ENCODE measurements around the gene APOD.
"Not testable (repeated sequence)": the region's sequence is repeated elsewhere in the genome, so short reads cannot be mapped to it uniquely, and the experiment has no call there.

APOD gene

DNA sequence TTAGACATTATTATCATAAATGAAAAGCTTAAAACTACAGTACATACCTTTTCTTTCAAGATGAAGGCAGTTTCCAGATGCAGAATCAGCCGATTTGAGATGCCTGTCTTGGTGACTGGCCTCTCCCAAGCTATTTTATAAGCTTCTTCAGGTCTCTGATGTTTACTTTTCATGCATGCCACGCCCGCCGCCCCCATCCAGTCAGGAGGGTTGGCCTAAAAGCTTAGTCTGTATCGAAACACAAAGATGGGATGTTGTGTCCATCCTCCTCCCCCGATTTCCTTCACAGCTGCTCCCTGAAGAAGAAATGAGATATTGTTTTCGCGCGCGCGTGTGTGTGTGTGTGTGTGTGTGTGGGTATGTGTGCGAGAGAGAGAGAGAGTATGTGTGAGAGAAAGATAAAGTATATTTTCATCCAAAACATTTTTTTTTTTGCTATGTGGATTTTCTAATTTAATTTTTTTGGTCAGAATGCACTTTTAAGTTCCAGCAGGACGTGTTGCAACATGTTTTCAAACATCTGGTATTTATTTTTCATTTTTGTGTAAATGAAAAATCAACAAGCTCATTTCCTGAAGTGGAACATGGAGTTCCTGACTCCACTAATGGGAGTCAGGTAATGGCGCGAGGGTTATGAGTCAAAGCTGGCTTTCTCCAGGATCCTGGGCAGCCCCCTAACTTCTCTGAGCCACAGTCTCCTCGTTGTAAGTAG, at the start of gene APOD:
TSS of gene APOD (minus strand) at position 110 of the 712 bp plus-strand sequence. CDS start 4,479 bp downstream, outside the sequence.
- CTCF ChIA-PET: interaction anchor here (0.6 to 0.9 kb wide), 2 partner anchors 24 to 67 kb away, joined by 3 read pairs; no protein-coding TSS in a partner anchor
- POLR2A ChIA-PET: interaction anchor here (0.7 to 1.4 kb wide), 4 partner anchors 10 to 135 kb away, joined by 3 to 5 read pairs (median 4); partner anchors contain the start of gene PPP1R2

DNA sequence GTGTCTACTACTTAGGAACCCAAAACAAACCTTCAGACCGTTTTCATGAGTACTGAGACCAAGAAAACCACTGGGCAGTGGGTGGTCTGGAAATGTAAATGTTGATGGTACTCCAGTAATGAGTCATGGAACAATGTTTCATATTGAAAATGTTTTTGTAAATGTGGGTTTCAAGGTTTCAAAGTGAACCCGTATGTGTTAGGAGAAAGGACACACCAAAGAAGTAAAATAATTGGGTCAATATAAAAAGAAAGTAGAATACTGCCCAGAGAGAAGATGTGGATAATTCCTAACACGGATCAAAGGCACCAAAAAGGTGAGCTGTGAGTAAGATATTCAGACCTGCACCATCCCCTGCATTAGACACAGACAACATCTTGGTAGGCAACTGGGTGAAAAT, 49.6 kb upstream of the APOD start:
- POLR2A ChIA-PET; H3K9me3 ChIP-seq (ENCODE audit: control insufficient read depth, insufficient read depth, low read depth, low read length); H3K4me3 ChIP-seq (ENCODE audit: low read depth, low read length); CTCF ChIA-PET; H3K36me3 ChIP-seq (ENCODE audit: control insufficient read depth in 2 of 2, insufficient read depth in 1 of 2, low read length in 2 of 2); H3K4me1 ChIP-seq (ENCODE audit: control insufficient read depth, insufficient read depth, low read length); H3K27ac ChIP-seq (ENCODE audit: extremely low read depth, low read depth, low read length): not testable (repeated sequence)

More for the DNA sequence above, at the start of gene APOD:
- TF ChIP-seq SP3 (tag by site-specific recombination; IDR thresholded peaks at IDR 0.05): peak; percentile 33
- TF ChIP-seq ZBTB17 (tag by site-specific recombination; IDR thresholded peaks at IDR 0.05): peak; percentile 71
- no peak for TF ChIP-seq ZNF571 (tag by site-specific recombination; IDR thresholded peaks at IDR 0.05)
- TF ChIP-seq, protein P1, sequence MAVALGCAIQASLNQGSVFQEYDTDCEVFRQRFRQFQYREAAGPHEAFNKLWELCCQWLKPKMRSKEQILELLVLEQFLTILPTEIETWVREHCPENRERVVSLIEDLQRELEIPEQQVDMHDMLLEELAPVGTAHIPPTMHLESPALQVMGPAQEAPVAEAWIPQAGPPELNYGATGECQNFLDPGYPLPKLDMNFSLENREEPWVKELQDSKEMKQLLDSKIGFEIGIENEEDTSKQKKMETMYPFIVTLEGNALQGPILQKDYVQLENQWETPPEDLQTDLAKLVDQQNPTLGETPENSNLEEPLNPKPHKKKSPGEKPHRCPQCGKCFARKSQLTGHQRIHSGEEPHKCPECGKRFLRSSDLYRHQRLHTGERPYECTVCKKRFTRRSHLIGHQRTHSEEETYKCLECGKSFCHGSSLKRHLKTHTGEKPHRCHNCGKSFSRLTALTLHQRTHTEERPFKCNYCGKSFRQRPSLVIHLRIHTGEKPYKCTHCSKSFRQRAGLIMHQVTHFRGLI (tag by site-specific recombination; IDR thresholded peaks at IDR 0.05): no peak
- 0 out of 2 replicates have a peak, but pooled peaks have one; percentile 26 for TF ChIP-seq KLF9 (tag by site-specific recombination; IDR thresholded peaks at IDR 0.05; ENCODE audit: low read depth)
- TF ChIP-seq EGR2 (tag by site-specific recombination; IDR thresholded peaks at IDR 0.05; ENCODE audit: low read depth): peak; percentile 76
- no peak for TF ChIP-seq ZNF623 (tag by site-specific recombination; IDR thresholded peaks at IDR 0.05)
- no peak for TF ChIP-seq ZNF843 (tag by site-specific recombination; IDR thresholded peaks at IDR 0.05)
- no peak for TF ChIP-seq WT1 (tag by site-specific recombination; IDR thresholded peaks at IDR 0.05)
- TF ChIP-seq, protein P2, sequence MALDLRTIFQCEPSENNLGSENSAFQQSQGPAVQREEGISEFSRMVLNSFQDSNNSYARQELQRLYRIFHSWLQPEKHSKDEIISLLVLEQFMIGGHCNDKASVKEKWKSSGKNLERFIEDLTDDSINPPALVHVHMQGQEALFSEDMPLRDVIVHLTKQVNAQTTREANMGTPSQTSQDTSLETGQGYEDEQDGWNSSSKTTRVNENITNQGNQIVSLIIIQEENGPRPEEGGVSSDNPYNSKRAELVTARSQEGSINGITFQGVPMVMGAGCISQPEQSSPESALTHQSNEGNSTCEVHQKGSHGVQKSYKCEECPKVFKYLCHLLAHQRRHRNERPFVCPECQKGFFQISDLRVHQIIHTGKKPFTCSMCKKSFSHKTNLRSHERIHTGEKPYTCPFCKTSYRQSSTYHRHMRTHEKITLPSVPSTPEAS (tag by site-specific recombination; IDR thresholded peaks at IDR 0.05): peak; percentile 77
- peak; percentile 41; the same call in 1 of the 2 replicates for TF ChIP-seq KLF1 (tag by site-specific recombination; IDR thresholded peaks at IDR 0.05)
- peak; percentile 84 for TF ChIP-seq ZFHX2 (tag by site-specific recombination; conservative IDR thresholded peaks at IDR 0.05)
- Histone ChIP-seq H3K9me3 (ENCODE audit: control insufficient read depth, insufficient read depth, low read depth, low read length) (no peaks in the 10 kb centered on the region), H3K36me3 (ENCODE audit: control insufficient read depth in 2 of 2, insufficient read depth in 1 of 2, low read length in 2 of 2) (no peaks in the 10 kb centered on the region), H3K4me1 (ENCODE audit: control insufficient read depth, insufficient read depth, low read length) (peaks cover 6% of the 10 kb centered on the region; the same call in 1 of the 2 replicates), H3K27ac (ENCODE audit: extremely low read depth, low read depth, low read length) (no peak within 1 kb of the TSS), H3K4me3 (ENCODE audit: low read depth, low read length) (no peak within 1 kb of the TSS)

DNA sequence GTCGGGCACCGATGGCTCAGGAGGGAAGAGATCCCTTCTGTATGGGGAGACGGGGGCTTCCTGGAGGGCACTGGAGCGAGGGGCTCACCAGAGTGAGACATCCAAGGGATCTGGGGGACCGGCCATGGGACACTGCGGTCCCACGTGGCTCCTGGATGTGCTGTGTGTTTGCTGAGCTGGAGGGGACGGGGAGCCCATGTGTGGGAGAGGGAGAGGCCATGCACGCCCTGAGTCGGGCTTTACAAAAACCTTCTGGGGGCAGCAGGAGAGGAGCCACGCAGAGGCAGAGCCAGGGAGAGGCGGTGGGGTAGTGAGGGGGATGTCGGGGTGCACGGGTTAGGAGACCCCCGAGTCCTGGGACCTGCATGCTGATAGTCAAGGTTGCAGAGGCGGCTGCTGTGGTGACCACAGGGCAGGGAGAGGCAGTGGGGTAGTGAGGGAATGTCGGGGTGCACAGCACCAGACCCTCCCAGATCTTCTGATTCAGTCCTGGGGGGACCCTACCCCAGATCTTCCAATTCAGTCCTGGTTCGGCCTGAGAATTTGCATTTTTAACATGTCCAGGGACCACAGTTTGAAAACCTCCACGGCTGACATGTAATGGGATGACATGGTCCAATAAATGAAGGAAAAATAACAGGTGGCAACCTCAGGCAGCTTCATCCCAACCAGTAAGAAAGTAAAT, 48.9 kb upstream of the APOD start:
- POLR2A ChIA-PET; CTCF ChIA-PET; H3K4me1 ChIP-seq (ENCODE audit: control insufficient read depth, insufficient read depth, low read length); H3K36me3 ChIP-seq (ENCODE audit: control insufficient read depth in 2 of 2, insufficient read depth in 1 of 2, low read length in 2 of 2); H3K27ac ChIP-seq (ENCODE audit: extremely low read depth, low read depth, low read length); H3K9me3 ChIP-seq (ENCODE audit: control insufficient read depth, insufficient read depth, low read depth, low read length); H3K4me3 ChIP-seq (ENCODE audit: low read depth, low read length): not testable (repeated sequence)

DNA sequence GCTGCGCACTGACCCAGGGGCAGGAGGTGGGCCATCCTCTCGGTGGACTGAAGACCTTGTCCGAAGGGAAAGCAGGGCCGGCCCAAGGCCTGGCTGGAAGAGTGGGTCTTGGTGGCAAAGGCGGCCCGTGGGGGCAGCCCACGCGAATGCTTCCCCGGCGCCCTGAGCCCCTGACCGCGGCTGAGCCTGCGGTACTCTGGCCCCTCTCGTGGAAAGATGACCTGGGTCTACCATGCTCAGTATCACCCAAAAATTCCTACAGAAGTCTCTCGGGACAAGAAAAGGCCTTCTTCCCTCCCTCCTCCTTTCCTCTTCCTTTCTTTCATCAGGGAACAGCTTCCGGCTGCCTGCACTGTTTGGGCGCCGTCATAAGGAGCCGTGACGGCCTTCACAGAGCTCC, 48.3 kb upstream of the APOD start:
- H3K27ac ChIP-seq (ENCODE audit: extremely low read depth, low read depth, low read length); CTCF ChIA-PET; H3K4me3 ChIP-seq (ENCODE audit: low read depth, low read length); H3K36me3 ChIP-seq (ENCODE audit: control insufficient read depth in 2 of 2, insufficient read depth in 1 of 2, low read length in 2 of 2); H3K4me1 ChIP-seq (ENCODE audit: control insufficient read depth, insufficient read depth, low read length); POLR2A ChIA-PET; H3K9me3 ChIP-seq (ENCODE audit: control insufficient read depth, insufficient read depth, low read depth, low read length): not testable (repeated sequence)

DNA sequence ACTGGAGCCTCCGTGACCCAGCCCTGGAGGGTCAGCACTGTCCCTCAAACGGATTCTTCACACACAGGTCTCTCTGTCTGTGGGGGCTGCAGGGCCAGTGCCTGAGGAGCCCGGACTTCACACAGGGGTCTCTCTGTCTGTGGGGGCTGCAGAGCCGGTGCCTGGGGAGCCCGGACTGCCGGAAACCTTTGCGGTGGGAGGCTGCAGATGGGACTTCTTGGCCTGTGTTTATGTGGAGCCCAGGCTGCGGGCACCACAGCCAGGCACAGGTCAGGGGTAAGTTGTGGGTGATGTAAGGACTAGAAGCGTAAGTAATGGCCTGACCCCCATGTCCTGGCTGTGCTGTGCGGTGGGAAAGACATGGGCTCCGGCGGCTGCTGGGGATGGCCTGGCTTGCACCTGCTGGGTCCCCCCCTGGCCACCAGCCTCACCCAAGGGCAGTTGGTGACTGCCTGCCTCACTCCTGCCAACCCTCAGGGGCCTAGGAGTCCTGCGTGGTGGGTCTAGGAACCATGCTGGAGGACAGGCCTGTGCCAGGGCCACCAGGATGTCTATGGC, 47.3 kb upstream of the APOD start:
- H3K27ac ChIP-seq (ENCODE audit: extremely low read depth, low read depth, low read length); H3K4me3 ChIP-seq (ENCODE audit: low read depth, low read length); POLR2A ChIA-PET; H3K4me1 ChIP-seq (ENCODE audit: control insufficient read depth, insufficient read depth, low read length); H3K36me3 ChIP-seq (ENCODE audit: control insufficient read depth in 2 of 2, insufficient read depth in 1 of 2, low read length in 2 of 2); CTCF ChIA-PET; H3K9me3 ChIP-seq (ENCODE audit: control insufficient read depth, insufficient read depth, low read depth, low read length): not testable (repeated sequence)

DNA sequence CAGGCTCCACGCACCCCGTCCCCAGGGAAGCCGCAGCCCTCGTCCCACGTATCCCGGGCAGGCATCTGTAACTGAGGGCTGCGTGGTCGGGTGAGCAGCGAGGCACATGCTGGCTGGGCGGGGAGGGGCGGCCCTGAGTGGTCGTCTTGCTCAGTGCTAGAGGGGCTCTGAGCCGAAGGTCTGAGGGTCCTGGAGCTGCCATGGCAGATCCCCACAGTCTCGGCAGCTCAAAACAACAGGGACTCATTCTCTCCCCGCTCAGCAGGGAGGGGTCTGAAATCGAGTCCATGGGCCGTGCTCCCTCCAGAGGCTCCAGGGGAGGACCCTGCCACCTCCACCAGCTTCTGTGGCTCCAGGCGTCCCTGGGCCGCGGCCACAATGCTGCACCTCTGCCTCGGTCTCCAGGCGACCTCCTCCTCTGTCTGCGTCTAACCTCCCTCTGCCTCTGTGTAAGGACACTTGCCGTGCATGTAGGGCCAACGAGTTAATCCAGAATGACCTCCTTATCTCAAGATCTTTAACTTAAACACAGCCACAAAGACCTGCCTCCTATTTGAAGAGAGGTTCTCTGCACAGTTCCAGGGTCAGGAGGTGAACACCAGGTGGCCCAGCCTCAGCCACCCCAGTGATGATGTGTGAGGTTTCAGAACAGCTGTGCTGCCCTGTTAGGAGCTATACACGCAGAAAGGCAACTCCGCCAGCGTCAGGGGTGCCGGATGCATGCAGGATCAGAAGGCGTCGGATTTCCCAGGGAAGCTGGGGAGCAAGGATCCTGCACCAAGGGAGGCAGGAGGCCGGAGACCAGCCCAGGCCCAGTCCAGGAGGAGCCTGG, 46.6 kb upstream of the APOD start:
- H3K4me3 ChIP-seq (ENCODE audit: low read depth, low read length); H3K36me3 ChIP-seq (ENCODE audit: control insufficient read depth in 2 of 2, insufficient read depth in 1 of 2, low read length in 2 of 2); H3K9me3 ChIP-seq (ENCODE audit: control insufficient read depth, insufficient read depth, low read depth, low read length); H3K4me1 ChIP-seq (ENCODE audit: control insufficient read depth, insufficient read depth, low read length); H3K27ac ChIP-seq (ENCODE audit: extremely low read depth, low read depth, low read length); CTCF ChIA-PET; POLR2A ChIA-PET: not testable (repeated sequence)

DNA sequence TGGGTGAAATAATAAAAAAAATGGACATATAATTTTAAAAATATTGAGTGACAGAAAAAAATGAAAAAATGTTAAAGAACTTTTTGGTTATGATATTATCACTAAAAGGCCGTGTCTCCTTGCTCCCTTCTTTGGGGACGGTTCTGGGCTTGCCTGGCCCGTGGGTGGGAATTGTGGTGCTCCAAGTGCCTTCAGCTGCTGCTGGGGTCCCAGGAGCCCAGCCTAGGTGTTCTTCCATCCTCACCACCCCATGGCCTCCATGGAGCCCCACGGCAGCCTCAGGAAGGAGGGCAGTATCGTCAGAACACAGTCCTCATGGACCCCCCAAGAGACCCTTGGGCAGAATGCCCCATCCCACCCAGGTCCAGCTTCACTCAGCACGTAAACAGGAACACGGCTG, 45.9 kb upstream of the APOD start:
- H3K36me3 ChIP-seq (ENCODE audit: control insufficient read depth in 2 of 2, insufficient read depth in 1 of 2, low read length in 2 of 2); H3K4me1 ChIP-seq (ENCODE audit: control insufficient read depth, insufficient read depth, low read length); H3K27ac ChIP-seq (ENCODE audit: extremely low read depth, low read depth, low read length); POLR2A ChIA-PET; CTCF ChIA-PET; H3K9me3 ChIP-seq (ENCODE audit: control insufficient read depth, insufficient read depth, low read depth, low read length); H3K4me3 ChIP-seq (ENCODE audit: low read depth, low read length): not testable (repeated sequence)

Measured in HEK293 (cell line).